DOHH2 (cell line): Measurements from ENCODE around the gene UNG.

Experiments used
- EZH2phosphoT487 ChIP-seq: fragments of 200-600 bp; sonication (generic); IDR thresholded peaks from 2 replicates; pipeline ENCODE4 v1.6.1; 2017; ENCODE audit warnings: borderline replicate concordance, mild to moderate bottlenecking, antibody characterized with exemption, low read length, moderate library complexity, mixed read lengths
- TF ChIP-seq, protein P1 (sequence below): fragments of 200-600 bp; sonication (generic); IDR thresholded peaks from one replicate; pipeline ENCODE4 v1.5.1; 2014; ENCODE audit warnings: antibody characterized with exemption, mild to moderate bottlenecking, low read depth, low read length; ENCODE audit not compliant: poor library complexity, severe bottlenecking

DNA sequence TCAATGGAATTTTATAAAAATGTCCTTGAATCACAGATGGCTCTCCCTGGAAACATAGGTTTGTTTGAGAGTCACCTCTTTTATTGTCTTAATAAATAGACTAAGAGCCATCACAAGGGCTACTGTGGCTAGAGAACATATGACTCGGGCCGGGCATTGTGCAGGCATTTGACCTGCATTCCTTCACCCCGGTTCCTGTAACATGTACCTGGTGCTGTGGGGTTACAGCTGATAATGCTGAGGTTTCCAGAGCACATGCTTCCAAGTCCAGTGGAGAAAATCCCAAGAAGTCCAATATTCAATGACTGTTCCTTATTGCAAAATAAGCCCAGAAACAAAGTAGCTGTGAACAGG is 18.0 kb downstream of the UNG start:
- TF ChIP-seq, protein P1, sequence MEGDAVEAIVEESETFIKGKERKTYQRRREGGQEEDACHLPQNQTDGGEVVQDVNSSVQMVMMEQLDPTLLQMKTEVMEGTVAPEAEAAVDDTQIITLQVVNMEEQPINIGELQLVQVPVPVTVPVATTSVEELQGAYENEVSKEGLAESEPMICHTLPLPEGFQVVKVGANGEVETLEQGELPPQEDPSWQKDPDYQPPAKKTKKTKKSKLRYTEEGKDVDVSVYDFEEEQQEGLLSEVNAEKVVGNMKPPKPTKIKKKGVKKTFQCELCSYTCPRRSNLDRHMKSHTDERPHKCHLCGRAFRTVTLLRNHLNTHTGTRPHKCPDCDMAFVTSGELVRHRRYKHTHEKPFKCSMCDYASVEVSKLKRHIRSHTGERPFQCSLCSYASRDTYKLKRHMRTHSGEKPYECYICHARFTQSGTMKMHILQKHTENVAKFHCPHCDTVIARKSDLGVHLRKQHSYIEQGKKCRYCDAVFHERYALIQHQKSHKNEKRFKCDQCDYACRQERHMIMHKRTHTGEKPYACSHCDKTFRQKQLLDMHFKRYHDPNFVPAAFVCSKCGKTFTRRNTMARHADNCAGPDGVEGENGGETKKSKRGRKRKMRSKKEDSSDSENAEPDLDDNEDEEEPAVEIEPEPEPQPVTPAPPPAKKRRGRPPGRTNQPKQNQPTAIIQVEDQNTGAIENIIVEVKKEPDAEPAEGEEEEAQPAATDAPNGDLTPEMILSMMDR = no peak
- no peak for TF ChIP-seq EZH2phosphoT487
